ENCODE results near the gene AGAP1.
"Not testable (repeated sequence)": the region's sequence is repeated elsewhere in the genome, so short reads cannot be mapped to it uniquely, and the experiment has no call there.

GRCh38 chr2:236062806-236063205 lies 569.0 kb downstream of the AGAP1 start:
- TF ChIP-seq POLR2A, CTCF (IDR thresholded peaks at IDR 0.05): not testable (repeated sequence)
